ENCODE results near the gene RFTN2.

- TF ChIP-seq CTCF (IDR thresholded peaks at IDR 0.05 in 4 of 5, conservative IDR thresholded peaks at IDR 0.05 in 1 of 5) (no peak), POLR2A (IDR thresholded peaks at IDR 0.05) (no peak)
Measured at GRCh38 chr2:197669077-197669476, 6.3 kb downstream of the RFTN2 start.
